A549 (cell line): ENCODE results near the gene SHISA4.

Experiments
- CBX8 ChIP-seq: fragments of 200-600 bp; sonication (generic); IDR thresholded peaks from 2 replicates; pipeline ENCODE4 v1.6.1; 2016
- EP300 ChIP-seq, 2 experiments: fragments of >200 bp; sonication (Bioruptor Twin); formaldehyde crosslinking; IDR thresholded peaks; 2 replicates in 1 of 2; 3 replicates in 1 of 2; pipeline ENCODE4 v1.6.1; 2016 to 2017
- JUN ChIP-seq, 2 experiments: fragments of >200 bp; sonication (Bioruptor Twin); formaldehyde crosslinking; IDR thresholded peaks; 2 replicates in 1 of 2; 3 replicates in 1 of 2; pipeline ENCODE4 v1.6.1; 2016 to 2017
- POLR2A ChIP-seq: IDR thresholded peaks from 2 replicates; pipeline ENCODE4 v1.6.1; 2012; ENCODE audit warnings: mild to moderate bottlenecking, low read length
- TF ChIP-seq, protein P1 (sequence below): IDR thresholded peaks from 2 replicates; pipeline ENCODE4 v1.6.1; 2012; ENCODE audit warnings: low read depth, borderline replicate concordance
- TF ChIP-seq, protein P2 (sequence below): fragments of >200 bp; sonication (Bioruptor Twin); formaldehyde crosslinking; IDR thresholded peaks from 3 replicates; pipeline ENCODE4 v1.5.1; 2016

DNA sequence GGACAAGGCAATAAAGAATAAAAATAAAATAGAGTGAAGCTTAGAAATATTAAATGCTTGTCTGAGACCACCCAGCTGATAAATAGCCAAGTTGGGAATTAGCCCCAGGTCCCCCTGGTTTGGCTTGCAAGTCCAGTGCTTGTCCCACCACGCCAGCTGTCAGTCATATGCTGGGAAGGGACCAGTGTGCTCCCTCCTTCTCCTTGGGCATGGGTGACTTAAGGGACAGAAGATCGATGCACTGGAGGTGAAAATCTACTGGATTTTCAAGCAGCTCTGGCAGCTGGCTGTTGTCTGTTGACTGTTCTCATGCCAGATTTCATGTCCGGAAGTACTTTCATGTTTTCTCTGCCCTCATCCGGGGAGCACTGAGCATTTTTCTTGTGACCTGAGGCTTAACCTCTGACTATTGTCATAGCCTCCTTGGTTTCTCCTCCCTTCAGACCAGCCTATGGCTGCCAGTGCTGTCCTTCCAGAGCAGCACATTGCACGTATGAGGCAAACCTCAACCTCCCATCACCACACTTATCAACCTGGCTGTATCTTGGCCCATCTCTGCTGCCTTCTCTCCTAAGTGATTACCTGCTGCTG, 45.2 kb downstream of the SHISA4 start:
- TF ChIP-seq, protein P1, sequence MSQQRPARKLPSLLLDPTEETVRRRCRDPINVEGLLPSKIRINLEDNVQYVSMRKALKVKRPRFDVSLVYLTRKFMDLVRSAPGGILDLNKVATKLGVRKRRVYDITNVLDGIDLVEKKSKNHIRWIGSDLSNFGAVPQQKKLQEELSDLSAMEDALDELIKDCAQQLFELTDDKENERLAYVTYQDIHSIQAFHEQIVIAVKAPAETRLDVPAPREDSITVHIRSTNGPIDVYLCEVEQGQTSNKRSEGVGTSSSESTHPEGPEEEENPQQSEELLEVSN, result no peak
- TF ChIP-seq EP300 (IDR thresholded peaks at IDR 0.05), result no peak
- no peak for TF ChIP-seq JUN (IDR thresholded peaks at IDR 0.05)
- TF ChIP-seq POLR2A, result no peak
- TF ChIP-seq, protein P2, sequence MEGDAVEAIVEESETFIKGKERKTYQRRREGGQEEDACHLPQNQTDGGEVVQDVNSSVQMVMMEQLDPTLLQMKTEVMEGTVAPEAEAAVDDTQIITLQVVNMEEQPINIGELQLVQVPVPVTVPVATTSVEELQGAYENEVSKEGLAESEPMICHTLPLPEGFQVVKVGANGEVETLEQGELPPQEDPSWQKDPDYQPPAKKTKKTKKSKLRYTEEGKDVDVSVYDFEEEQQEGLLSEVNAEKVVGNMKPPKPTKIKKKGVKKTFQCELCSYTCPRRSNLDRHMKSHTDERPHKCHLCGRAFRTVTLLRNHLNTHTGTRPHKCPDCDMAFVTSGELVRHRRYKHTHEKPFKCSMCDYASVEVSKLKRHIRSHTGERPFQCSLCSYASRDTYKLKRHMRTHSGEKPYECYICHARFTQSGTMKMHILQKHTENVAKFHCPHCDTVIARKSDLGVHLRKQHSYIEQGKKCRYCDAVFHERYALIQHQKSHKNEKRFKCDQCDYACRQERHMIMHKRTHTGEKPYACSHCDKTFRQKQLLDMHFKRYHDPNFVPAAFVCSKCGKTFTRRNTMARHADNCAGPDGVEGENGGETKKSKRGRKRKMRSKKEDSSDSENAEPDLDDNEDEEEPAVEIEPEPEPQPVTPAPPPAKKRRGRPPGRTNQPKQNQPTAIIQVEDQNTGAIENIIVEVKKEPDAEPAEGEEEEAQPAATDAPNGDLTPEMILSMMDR, result no peak
- TF ChIP-seq CBX8, result no peak
